HG02678 (cell line): ENCODE data around the gene KIF2A.

Experiments
- ATAC-seq: cut with Tn5 transposase; IDR thresholded peaks from one replicate; pipeline ENCODE4 v1.9.1; 2021; ENCODE audit warnings: mild to moderate bottlenecking, moderate library complexity; ENCODE audit not compliant: unreplicated experiment

The KIF2A gene

GRCh38 chr5:62327138-62328053 lies 21.4 kb downstream of the KIF2A start:
- no peak for ATAC-seq

DNA sequence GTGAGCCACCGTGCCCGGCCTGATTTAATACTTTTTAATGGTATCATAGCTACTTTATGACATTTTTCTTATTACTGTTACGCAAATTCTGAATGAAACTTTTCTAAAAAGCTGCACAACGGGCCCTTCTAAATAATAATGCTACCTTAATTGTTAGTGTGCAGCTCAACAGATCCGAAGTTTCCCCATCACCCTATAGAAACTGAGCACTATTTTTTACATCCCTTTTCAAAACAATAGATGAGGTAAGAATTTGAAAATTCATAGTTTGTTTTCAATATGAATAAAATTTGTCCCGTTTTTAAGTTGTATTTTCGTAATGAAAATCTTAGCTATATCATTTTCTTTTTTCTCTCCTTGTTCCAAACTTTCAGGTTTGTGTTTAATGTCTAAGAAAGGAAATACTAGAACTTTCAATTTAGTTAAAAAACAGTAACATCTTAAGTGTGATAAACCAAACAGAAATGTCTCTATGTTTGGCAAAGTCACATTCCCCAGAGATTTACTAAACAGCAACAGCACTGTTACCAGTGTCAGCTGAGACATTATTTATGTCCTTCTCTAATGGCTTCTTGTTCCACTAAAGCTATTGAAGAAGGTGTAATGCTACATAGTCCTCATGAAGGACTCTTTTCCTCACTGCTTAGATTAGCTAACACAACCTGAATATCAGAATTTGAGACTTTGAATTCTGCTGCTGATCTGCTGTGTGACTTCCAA lies 22.9 kb downstream of the KIF2A start:
- no peak for ATAC-seq

DNA sequence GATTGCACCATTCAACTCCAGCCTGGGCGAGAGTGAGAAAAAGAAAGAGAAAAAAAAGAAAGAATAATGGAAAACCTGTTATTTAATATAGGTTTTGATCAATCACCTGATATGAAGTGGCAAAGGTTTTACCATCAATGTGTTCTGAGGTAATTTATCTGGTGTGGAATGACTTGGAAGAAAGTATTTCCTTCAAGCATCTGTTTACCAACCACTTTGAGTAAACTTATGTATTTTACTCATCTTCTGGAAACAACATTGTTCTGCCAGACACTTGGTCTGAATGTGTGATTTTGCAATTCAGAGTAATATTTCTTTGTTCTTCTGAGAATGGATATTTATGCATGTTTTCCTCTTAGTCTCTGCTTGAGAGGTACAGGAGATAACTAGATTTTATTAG lies 24.3 kb downstream of the KIF2A start:
- ATAC-seq: no peak

DNA sequence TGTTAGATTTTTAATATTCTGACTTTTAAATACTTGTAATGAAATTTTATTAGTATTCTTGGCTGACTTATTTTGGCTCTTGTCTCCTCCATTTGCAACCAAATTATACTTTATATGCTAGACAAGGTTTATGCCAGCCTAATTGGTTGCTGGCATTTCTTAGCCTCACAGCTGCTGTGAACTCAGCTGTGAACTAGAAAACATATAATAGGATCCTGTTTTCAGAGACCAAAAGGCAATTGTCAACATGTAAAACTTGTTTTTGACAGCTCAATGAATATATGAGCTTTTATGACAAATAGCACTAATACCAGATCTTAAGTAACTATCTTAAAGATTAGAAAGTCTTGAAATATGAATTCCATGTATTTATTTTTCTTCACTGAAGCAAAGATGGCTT lies 25.9 kb downstream of the KIF2A start:
- no peak for ATAC-seq

DNA sequence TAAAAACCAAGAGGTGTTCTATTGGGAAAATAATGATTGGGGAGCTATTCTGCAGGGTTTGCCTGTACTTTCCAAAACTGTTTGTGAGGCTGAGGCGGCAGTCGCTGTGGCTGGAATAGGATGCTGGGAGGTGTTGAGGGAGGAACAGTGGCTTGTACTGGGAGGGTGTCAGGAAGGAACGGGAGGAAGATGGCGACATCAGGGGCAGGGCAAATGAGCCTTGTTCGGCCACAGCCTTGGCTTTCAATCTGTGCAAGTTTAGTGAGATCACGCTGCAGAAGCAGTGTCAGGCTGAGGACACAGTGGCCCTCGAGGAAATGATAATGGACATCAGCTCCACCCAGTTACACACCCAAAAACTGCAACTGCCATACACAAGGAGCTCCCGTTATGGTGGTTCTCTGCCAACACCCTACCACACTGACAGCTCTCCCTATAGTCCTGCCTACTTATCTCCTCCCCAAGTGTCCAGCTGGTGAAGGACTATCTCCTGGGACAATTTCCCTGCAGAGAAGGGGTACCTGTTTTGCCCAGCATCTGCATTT lies 27.3 kb downstream of the KIF2A start:
- ATAC-seq: no peak

- ATAC-seq: no peak
These were observed 28.1 kb downstream of the KIF2A start for GRCh38 chr5:62334082-62334481.

DNA sequence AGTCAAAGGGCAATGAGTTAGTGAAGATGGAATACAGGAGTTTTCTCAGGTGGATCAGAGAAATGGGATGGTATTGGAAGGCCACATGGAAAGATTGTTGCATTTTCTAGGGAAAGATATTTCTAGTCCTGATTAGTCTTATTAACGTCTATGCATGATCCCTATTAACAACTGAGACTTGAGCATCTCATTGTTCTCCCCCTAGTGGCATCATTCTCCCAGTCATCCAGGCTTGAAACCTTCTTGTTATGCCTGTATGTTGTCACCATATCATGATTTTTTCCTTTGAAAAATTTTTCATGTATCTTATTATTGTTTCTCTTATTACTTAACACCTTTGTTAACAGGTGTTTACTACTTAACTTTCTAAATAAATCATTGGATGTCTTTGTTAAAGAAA lies 34.4 kb downstream of the KIF2A start:
- ATAC-seq: no peak

GRCh38 chr5:62340979-62341378 lies 35.0 kb downstream of the KIF2A start:
- no peak for ATAC-seq

DNA sequence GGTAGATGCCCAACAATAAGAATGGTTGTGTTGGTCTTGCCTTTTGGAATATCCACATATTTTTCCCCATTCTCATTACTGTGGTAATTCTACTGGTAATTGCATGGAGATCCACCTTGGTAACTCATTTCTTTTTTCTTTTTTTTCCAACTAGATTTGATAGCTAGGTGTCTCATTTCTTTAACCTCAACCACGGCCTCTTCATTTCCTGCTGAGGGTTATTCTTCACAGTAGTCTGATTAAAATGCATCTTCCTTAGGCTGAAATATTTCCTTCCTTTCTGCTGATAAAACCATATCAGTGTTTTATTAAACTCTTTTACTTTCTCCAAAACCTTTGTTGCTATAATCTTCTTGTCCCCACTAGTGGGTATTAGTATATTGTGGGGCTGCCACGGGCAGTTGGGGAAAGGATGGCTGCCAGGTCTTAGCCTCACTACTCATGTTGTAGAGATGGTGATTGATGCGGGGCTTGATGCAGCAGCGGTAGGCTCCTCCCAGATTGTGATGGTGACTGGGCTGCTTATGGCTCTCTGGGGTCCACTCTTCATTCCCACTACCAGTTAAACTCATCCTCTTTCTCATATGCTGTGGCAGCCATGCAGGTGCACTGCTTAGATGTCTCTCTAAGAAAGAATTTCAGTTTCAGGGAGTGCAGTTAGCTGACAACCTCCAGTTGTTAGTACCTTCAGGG lies 35.9 kb downstream of the KIF2A start:
- ATAC-seq: peak; percentile 74

DNA sequence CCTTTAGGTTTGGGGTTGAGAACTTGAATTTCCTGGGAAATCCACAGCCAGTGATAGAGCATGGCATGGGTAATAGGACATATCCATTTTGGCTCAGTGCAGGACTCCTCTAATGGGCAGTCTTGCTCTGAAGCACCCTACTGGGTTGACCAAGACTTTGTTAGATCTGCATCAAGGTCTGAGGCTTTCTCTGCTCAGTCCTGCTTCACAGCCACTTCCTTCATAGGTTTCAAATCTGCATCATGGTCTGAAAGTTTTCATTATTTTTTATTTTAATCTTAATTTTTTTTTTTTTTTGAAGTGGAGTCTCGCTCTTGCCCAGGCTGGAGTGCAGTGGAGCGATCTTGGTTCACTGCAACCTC lies 36.5 kb downstream of the KIF2A start:
- peak; percentile 29 for ATAC-seq

GRCh38 chr5:62343428-62343827 lies 37.4 kb downstream of the KIF2A start:
- no peak for ATAC-seq

GRCh38 chr5:62346748-62347147 lies 40.7 kb downstream of the KIF2A start:
- no peak for ATAC-seq

GRCh38 chr5:62347928-62348327 lies 41.9 kb downstream of the KIF2A start:
- no peak for ATAC-seq

DNA sequence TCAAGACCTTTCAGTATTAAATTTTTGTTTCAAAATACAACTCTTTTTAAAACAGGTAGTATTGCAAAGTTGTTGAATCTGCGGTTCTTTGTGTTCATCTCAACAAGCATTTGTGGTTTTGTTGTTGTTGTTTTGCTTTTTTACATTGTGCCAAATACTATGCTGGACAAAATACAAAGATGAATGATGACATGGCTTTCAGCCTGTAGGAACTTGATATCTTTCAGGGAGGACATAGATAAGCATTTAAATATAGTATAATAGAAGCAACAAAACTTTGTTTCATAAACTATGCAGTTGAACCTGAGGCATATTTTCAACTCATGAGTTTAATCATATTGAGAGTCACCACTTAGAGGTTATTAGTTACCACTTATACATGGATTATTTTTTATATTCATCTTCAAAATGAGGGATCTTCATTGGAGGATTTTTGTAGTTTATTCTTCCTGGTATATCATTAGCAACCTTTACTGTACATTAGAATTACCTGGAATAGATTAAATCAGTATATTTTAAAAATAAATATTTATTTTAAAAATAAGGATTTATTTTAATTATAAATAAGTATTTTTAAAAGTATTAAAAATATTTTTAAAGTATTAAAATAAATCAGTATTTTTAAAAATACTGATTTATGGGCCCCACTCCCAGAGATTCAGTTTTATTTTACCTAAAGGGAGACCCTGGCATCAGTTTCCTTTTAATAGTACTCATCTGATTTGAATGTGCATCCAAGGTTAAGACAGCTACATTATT lies 42.9 kb downstream of the KIF2A start:
- no peak for ATAC-seq

DNA sequence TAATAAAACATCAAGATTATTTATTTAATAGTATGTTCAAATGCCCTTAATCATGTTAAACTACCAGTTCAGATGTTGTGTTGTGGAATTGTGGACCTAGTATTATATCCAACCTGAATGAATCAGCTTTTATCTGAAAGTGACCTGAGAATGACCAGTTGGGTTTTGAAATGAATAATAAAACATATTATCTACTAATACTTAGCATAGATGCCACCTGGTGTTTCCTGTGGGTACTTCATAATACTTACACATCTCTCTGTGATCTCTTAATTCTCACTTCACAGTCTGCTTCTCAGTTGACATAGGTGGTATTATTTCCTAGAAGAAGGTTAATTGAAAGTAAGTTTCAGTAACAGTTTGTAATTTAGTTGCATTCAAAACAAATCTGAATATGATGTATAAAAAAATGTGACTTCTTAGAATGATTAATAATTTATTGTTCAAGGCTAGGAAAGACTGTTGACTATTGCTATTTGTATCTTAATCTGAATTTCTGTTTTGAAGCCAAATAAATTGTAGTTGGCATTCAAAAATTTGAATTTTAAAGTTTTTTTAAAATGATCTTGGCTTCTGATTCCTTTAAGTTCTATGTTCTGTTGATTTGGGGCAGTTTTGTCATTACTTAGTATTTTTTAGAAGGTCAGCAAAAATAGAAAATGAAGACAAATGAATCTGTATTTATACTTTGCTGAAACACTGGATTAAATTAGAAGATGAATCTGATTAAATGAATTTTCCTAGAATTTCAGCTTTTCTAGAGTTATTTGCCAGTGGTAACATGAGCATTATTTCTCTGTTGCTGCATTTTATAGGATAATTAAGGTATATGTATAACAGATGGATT lies 48.2 kb downstream of the KIF2A start:
- peak; percentile 87 for ATAC-seq

DNA sequence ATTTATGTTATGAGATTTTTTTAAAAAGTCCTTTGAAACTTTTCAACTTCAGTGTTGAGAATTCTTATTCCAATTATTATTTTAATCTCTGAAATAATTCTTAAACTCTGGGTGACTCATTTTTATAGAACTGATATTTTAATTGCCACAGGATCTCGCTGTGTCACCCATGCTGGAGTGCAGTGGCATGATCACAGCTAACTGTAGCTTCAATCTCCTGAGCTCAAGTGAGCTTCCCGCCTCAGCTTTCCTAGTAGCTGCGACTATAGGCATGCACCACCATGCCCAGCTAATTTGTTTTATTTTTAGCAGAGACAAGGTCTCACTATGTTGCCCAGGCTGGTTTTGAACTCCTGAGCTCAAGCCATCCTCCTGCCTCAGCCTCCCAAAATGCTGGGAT lies 56.7 kb downstream of the KIF2A start:
- ATAC-seq: no peak

- ATAC-seq: no peak
These were observed 63.0 kb downstream of the KIF2A start for GRCh38 chr5:62369039-62369438.

GRCh38 chr5:62371409-62371808 lies 65.4 kb downstream of the KIF2A start:
- no peak for ATAC-seq

GRCh38 chr5:62372600-62372999 lies 66.6 kb downstream of the KIF2A start:
- no peak for ATAC-seq

DNA sequence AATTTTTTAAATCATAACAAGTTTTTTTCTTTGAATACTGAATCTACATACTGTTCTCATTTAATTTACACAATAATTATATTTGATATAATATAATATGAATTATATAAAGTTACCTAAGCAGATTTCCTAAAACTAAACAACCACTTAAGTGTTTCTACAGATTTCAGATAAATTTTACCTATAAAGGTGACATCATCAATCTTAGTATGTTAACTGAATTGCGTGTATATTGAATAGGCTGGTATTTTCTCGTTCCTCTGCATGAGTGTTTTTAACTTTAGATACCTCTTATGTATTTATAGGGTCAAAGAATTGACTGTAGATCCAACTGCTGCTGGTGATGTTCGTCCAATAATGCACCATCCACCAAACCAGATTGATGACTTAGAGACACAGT lies 67.4 kb downstream of the KIF2A start:
- ATAC-seq: no peak
